Islet precursor cell (in vitro differentiated cells): ENCODE results near the gene CYTH1.

ENCODE experiments used
- DNase-seq: peaks from one replicate; pipeline ENCODE4 v3.0.0-alpha.2; 2018

The CYTH1 gene

GRCh38 chr17:78642707-78643106 is 139.4 kb downstream of the CYTH1 start:
- no peak for DNase-seq

GRCh38 chr17:78641666-78642065 is 140.4 kb downstream of the CYTH1 start:
- DNase-seq: no peak

DNA sequence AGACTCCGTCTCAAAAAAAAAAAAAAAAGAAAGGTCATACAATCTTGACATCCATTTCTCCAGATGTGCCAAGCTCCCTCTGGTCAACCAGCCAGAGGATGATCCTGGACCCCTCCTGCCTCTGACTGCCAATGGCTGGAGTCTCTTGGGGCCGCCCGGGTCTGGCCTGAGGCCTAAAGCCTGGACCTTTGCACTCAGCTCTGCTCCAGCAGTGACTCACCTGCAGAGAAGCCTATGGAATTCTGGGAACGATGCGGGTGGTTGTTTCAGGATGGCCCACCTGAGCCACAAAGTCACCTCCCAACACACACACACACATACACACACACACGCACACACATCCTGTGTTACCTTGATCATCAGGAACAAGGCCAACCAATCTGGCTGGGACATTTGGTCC is 140.8 kb downstream of the CYTH1 start:
- DNase-seq: peak; percentile 54

DNA sequence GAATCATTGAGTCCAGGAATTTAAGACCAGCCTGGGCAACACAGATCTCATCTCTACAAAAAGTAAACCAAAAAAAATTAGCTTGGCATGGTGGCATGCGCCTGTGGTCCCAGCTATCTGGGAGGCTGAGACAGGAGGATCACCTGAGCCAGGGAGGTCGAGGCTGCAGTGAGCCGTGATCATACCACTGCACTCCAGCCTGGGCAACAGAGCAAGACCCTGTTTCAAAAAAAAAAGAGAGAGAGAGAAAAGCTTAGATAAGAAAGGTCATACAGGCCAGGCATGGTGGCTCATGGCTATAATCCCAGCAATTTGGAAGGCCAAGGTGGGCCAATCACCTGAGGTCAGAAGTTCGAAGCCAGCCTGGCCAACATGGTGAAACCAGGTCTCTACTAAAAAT is 141.4 kb downstream of the CYTH1 start:
- no peak for DNase-seq

DNA sequence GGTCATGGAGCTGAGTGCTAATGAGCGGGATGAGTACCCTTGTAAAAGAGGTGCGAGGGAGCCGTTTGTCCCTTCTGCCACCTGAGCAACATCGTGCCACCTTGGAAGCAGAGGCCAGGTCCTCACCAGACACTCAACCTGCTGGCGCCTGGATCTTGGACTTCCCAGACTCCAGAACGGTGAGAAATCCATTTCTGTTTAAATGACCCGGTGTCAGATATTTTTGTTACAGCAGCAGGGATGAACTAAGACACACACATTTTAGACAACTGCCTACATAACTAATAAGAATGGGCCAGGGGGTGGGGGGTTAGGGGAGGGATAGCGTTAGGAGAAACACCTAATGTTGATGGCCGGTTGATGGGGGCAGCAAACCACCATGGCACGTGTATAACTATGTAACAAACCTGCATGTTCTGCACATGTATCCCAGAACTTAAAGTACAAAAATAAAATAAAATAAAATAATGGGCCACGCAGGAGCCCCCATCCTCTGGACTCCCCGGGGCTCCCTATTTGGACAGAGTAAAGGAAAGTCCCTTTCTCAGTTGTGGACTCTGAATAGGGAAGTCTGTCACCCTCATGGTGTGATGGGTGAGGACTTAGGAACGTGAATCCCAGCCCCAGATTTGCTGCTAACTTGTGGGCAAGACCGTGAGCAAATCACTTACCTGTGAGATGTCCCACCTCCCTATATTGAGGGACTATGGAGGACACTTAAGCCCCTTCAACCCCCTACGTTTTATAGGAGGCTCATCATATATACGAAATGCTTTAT is 144.2 kb downstream of the CYTH1 start:
- DNase-seq: no peak

DNA sequence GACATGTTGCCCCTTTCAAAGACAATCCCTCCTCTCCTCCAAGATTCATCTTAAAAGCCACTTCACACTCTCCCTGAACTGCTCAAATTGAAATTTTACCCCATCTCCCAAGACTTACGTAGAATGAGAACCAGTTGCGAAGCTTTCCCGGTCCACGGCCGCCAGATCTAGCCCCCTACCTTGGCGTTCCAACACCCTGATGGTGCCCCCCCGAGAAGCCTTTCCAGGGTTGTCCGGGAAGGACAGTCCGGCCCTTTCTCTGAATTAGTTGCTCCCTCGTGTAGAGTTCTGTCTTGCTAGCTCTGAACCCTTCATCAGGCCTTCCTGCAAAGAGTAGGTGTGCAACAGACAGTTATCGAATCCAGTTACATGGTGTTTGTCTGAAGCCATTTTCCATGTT is 144.9 kb downstream of the CYTH1 start:
- DNase-seq: no peak

DNA sequence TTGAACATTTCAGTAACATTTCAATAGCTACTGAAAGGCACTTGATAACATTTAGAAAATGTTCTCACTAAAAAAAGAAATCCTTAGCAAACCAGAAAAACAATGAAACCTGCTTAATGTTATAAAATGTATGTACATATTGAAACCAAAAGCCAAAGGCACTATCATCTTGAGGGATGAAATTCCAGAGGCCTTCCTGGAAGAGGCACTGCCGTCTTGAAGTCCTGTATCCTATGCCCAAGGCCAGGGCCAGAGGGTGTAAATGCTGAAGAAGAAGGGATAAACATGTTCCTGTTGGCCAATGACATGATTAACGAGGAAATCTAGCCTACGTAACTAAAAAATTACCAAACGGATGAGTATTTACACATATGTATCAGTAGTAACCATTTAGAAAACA is 147.9 kb downstream of the CYTH1 start:
- no peak for DNase-seq

- no peak for DNase-seq
These were observed 152.6 kb downstream of the CYTH1 start for GRCh38 chr17:78629436-78629995.

- DNase-seq: no peak
These were observed 153.3 kb downstream of the CYTH1 start for GRCh38 chr17:78628547-78629435.

DNA sequence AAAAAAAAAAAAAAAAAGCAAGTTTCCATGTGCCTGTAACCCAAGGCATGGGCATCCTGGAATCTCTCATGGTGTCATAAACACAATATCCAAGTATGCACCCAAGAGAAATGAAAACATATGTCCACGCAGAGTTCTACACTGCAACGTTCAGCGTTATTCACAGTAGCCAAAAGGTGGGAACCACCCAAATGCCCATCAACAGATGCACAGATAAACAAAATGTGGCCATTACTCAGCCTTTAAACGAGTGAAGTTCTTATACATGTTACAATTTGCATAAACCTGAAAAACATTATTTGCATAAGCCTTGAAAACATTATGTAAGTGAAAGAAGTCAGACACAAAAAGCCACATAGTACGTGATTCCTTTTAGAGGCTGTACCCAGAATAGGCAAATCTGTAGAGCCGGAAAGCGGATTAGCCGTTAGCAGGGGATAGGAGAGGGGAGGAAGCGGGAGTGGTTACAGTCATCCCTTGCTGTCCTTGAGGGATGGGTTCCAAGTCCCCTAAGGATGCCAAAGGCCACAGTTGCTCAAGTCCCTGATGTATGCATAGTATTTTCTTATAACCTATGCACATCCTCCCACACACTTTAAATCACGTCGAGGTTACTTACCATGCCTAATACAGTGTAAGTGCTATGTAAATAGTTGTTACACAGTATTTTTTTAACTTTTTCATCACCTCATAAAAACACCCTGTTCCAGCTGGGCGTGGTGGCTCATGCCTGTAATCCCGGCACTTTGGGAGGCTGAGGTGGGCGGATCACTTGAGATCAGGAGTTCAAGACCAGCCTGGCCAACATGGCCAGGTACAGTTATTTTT is 157.5 kb downstream of the CYTH1 start:
- no peak for DNase-seq
